HG03159 (cell line): ENCODE results near the gene ZNF701.

Experiments
- ATAC-seq: cut with Tn5 transposase; IDR thresholded peaks from one replicate; pipeline ENCODE4 v1.9.1; 2021; ENCODE audit warnings: mild to moderate bottlenecking, moderate library complexity; ENCODE audit not compliant: unreplicated experiment

Gene ZNF701

GRCh38 chr19:52635786-52636570 lies 65.9 kb downstream of the ZNF701 start:
- no peak for ATAC-seq
